Activated CD8-positive, alpha-beta memory T cell treated with anti-CD3 and anti-CD28 coated beads, Interleukin-2, amount 50 U/mL, for 1 hour (primary cell): Measurements from ENCODE around the gene COL5A1.
"Not testable (repeated sequence)": the region's sequence is repeated elsewhere in the genome, so short reads cannot be mapped to it uniquely, and the experiment has no call there.

Experiments
- DNase-seq: peaks from one replicate; pipeline ENCODE4 v3.0.0-alpha.2; 2020; ENCODE audit errors: extremely low read depth

The COL5A1 gene

DNA sequence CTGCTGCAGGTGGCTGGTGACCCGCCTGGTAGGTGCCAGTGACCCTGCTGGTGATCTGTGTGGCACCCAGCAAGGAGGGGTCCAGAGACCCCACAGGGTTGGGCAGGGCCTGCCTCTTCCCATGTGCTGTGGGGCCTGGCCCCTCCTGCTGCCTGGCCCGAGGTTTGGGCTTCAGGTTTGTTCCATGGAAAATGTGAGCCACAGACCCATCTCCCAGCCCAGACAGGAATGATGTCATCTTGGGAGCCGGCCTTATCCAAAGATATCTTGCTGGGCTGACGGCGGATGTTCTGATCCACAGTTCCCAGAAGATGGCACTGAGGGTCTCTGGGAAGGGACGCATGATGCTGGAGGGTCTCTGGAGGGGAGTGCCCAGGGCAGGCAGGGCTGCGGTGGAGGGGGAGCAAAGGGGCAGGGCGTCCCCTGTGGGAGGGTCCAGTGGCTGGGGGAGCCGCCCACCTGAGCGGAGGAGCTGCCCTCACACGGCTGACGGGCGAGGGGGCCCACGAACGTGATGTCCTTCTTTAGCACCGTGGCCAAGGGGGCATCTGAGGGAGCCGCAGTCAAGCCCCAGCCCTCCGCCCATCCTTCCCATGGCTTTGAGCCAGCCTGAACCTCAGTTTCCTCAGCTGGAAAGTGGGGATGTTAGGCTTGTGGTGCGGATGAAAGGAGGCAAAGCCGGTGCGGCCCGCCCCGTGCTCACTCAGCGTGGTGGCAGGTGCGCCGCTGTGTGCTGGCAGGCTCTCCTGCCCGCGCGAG lies 68.1 kb downstream of the COL5A1 start:
- no peak for DNase-seq

DNA sequence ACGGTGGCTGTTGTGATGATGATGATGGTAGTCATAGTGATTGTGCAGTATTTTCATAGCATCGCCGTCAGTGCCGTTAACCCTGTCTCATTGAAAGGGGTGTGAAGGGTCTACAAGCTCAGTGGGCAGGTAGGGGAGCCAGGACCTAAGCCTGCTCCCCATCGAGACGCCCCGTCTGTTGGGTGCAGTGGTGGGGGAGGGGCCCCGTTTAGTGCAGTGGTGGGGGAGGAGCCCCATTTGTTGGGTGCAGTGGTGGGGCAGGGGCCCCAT lies 68.6 kb downstream of the COL5A1 start:
- no peak for DNase-seq

DNA sequence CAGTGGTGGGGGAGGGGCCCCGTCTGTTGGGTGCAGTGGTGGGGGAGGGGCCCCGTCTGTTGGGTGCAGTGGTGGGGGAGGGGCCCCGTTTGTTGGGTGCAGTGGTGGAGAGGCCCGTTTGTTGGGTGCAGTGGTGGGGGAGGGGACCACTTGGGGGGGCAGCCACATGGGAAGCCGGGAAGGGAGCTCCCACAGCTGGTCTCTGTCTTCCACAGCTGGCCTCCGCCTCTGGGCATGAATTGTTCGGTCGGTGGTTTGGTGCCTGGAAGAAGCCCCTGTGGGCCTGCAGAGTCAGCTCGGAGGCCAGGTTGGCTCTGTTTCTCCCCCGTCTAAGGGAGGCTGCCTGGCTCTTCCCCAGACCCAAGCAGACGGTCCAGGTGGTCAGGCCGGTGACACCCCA lies 69.3 kb downstream of the COL5A1 start:
- no peak for DNase-seq

DNA sequence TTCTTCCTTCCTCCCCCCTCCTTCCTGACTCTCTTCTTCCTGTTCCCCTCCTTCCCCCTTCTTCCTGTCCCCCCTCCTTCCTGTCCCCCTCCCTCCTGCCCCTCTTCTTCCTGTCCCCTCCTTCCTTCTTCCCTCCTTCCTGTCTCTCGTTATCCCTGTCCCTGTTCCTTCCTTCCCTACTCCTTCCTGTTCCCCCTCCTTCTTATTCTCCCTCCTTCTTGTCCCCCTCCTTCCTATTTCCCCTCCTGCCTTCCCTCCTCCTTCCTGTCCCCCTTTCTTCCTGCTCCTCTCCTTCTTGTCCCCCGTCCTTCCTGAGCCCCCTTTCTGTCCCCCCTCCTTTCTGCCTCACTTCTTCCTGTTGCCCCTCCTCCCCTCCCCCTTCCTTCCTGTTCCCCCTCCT lies 70.6 kb downstream of the COL5A1 start:
- no peak for DNase-seq

DNA sequence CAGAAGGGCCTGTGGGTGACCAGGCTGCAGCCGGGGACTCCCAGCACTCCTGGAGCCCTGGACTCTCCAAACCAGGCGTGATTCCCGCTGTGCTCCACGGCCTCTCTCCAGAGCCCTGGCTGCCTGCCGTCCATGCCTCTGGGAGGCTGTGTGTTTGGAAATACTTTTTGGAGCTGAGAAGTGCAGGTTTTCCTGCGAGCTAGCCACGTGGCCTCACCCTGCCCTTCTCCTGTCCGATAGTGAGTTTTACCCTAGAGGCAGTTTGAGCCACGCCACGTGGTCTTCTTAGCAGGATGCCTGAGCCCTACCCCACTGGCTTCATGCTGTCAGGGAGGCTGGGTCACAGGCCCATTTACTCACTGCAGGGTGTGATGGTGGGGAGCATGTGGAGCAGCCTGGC lies 71.3 kb downstream of the COL5A1 start:
- DNase-seq = no peak

DNA sequence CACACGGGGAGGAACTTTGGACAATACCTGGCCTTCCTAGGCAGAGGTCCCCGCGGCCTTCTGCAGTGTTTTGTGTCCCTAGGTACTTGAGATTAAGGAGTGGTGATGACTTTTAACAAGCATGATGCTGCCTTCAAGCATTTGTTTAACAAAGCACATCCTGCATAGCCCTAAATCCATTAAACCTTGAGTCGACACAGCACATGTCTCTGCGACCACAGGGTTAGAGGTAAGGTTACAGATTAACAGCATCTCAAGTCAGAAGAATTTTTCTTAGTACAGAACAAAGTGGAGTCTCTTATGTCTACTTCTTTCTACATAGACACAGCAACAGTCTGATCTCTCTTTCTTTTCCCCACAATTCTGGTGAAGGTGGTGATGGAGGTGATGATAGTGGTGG lies 73.9 kb downstream of the COL5A1 start:
- DNase-seq = not testable (repeated sequence)

DNA sequence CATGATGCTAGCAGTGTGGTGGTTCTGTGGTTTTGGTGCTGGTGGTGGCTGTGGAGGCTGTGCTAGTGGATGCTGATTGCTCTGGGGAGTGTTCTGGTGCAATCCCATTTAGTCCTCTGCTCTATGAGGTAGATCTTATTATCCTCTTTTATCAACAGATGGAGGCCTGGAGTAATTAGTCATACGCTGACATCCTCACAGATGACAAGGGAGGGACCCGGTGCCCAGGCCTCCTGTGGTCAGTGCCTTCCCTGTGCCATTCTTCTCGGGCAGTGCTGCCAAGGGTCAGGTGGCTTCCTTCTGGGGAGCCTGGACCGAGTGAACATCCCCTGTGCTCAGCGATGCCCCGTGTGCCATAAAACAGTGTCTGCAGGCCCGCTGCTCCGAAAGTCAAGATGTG lies 74.5 kb downstream of the COL5A1 start:
- DNase-seq = no peak

DNA sequence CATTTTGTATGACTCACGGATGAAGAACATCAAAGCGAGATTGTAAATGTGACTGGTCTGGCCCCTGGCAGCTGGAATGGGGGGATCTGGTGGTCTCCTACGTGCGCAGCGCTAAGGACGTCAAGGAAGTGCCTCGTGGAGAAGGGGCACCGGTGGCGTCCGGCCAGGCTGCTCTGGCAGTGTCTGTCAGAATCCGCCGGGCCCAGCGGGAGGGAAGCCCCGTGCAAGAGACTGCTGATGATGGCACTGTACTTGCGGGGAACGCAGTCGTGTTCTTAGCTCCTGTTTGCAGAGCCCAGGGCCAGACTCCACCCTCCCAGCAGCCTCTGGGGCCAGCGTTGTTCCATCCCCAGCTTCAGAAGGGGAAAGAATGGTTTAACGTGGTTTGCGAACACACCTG lies 75.5 kb downstream of the COL5A1 start:
- DNase-seq = no peak

DNA sequence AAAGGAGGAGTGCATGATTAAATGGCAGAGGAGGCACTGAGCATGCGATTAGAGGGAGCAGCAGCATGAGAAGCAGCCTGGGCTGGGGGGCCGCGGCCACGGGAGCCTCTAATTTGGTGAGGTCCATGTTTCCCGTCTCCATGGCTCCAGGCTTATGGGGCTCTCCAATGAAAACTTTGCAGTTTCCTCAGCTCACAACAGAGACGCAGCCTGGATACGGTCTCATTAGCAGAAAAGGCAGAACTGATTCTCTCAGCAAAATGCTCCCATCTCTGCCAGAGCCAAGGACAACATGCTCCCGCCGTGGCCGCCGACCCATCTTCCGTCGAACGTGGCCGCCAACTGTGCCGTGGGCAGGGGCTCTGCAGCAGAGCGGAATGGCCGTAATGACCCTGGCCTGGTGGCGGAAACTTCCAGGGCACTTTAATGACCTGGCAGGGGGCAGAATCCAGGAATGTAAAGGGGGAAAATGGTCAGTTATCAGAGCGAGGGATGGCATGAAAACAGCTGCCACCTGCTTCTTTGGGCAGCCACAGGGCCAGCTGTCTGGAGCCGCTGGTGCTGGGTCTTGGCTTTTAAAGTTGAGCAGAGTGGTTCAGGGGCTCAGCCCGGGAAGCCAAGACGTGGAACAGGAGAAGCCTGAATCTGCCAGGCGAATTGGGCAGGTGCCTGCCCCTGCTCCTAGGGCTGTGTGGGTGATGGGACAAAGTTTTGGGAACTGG lies 76.5 kb downstream of the COL5A1 start:
- no peak for DNase-seq

DNA sequence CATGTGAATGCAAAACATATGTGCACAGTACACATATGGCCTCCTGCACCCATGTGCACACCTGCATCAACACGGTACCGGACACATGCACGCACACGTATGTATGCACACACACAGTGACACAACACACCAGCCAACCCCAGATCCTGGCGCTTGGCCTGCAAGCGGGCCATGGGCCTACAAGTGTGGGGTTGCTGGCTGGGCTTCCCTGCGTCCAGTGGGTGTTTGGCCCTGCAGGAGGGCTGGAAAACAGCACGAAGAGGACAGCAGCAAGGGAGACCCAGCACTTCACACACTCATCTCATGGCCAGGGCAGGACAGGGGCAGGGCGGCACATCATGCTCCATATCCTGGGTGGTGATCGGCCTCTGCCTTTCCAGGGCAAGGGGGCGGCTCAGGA lies 77.7 kb downstream of the COL5A1 start:
- no peak for DNase-seq

DNA sequence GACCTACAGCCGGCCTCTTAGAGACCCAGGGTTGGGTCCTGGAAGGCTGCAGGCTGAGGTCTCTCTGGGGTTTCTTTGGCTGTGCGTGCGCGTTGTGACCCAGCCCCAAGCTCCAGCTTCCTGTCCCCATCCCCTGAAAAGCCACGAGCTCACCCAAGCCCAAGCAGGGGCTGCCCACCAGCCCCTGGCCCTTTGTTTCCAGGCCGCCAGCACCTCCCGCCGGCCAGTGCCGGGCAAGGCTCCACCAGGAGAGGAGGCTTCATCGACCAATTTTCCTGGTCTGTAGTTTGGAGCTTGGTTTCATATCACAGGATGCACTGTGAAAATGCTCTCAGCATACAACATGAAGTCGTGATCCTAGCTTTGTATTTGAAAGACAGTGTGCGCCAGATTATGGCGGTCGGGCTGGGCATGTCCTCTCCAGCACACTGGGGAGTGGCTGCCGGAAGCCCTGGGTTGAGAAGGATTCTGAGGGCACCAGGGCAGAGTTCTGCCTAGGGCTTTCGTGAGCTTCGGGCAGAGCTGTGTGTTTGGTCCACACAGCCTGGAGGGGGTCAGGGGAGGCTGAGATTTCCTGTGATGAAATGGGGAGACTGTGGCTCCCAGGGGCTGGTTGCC lies 78.6 kb downstream of the COL5A1 start:
- no peak for DNase-seq

DNA sequence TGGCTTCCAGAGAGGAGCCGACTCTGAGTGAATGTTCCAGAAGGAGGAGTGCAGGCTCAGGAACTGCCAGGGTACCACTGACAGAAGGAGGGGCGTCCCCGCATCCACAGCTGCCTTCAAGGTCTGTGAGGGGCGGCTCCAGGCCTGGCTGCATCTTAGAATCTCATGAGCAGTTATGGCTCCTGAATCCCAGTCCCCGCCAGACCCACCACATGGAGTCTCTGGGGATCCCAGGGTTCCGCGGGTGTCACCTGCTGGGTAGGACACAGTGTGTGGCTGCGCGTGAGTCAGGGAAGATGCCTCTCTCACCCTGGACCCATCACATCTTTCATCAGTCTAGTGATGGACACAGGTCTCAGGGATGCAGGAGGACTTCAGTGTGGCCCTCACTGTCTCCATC lies 79.2 kb downstream of the COL5A1 start:
- DNase-seq = no peak

DNA sequence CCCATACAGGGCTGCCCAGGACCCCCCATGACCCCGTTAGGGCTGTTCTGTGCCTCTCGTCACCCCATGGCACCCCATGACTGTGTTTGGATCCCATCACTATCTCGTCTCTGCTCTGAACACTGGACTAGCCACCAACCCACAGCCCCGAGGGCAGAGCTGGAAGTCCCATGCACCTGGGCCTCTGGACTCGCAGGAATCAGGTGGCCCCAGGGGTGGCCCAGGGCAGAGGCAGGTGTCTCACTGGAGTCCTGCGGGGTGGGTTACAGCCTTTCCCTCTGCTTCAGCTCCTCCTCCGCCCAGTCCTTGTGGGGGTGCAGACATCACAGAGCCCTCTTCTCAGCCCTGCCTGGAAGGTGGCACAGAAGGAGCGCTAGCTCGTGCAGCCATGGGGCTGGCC lies 79.7 kb downstream of the COL5A1 start:
- no peak for DNase-seq

DNA sequence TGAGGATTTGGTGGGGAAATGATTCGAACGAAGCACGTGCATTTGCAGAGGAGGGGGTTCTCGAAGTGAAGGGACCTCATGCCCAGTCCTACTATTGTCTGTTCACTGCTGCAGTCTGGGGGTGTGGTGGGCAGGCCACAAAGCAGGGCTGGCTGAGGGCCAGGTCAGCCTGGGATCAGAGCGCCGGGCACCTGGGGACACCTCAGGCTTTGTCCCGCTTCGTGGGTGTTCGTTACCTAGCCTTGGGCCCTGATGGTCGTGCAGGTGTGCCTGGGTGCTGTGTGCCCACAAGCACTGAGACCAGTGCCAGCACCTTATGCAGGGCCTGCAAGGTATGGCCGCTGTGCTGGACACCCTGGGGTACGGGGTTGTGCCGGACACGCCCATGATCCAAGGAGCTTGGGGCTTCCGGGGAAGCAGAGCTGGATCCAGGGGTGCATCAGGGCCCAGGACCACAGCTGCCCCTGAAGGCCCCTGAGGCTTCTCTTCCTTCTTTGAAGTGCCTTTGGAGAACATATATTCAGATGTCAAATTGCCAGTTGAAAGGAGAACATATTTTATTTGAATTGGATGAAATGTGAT lies 80.6 kb downstream of the COL5A1 start:
- DNase-seq = no peak

DNA sequence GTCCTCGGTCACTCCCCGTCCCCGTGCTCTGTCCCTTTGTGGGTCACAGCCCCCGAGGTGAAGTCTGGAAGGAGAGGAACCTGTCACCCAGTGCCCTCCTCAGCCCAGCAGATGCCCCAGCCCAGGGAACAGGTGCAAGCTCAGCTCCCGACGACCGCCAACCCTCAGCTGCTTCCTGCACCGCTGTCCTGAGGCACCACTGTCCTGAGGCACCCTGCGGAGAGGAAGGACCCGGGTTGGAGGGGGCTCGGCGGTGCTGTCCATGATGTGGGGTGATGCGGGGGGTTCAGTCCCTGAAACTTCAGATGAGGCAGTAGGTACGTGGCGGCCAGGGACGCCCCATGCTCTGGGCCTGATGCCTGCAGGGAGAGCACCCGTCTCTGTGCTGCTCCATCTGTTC lies 81.4 kb downstream of the COL5A1 start:
- DNase-seq = no peak

DNA sequence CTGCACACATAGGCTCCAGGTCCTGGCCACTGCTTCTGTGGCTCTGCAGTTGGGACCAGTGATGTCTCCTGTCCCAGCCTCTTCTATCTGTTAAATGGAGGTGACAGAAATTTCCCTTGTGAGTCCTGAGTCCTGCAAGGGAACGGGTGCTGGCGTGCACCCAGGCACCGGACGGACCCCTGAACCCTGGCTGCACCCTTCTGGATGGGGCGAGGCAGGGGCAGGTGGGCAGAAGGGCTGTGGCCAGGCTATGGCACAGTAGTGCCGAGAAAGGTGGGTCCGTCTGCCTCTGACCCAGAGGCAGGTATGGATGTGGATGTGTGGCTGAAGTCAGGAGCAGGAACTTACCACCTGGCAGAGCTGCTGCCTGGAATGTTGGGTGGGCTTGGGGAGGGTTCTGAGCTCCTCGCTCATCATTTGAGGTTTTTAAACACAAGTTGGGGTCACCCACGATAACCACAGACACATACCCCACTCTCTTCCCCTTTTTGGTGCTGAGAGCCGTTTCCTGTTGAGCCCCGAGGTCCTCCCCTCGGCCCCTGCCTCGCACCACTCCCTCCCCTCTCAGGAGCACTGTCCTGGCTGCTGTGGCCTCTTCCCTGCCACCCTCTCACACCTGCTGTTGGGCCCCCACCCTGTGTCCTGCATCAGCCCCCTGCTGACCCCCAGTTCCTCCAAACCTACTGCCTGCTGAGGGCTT lies 82.0 kb downstream of the COL5A1 start:
- no peak for DNase-seq

DNA sequence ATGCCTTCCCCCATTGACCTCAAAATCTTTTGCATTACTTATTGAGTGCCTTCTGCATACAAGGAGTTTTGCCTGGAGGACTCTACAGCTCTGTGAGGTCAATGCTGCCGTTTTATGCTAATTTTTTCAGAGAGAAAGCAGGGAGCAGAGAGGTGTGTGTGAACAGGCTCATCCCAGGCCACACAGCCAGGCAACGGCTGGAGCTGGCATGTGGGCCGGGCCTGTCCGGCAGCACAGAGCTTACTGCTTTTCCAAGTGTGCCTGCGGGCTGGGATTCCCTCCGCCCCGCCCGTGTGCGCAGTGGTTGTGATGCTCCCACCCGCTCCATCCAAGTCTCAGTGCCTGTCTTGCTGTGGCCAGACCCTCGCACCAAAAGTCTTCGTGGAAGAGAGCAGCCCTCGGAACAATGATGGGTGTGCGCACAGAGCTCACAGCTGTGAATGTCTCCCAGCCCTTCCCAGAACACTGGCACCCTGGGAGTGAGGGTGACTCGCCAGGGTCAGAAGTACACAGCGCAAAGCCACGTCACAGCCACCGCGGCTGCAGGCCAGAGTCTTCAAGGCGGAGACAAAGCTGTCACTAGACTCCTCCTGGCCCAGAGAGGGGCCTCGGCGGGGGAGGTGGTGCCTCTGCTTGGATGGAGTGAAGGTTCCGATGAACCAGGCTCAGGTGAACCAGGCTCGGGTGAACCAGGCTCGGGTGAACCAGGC lies 82.8 kb downstream of the COL5A1 start:
- no peak for DNase-seq

DNA sequence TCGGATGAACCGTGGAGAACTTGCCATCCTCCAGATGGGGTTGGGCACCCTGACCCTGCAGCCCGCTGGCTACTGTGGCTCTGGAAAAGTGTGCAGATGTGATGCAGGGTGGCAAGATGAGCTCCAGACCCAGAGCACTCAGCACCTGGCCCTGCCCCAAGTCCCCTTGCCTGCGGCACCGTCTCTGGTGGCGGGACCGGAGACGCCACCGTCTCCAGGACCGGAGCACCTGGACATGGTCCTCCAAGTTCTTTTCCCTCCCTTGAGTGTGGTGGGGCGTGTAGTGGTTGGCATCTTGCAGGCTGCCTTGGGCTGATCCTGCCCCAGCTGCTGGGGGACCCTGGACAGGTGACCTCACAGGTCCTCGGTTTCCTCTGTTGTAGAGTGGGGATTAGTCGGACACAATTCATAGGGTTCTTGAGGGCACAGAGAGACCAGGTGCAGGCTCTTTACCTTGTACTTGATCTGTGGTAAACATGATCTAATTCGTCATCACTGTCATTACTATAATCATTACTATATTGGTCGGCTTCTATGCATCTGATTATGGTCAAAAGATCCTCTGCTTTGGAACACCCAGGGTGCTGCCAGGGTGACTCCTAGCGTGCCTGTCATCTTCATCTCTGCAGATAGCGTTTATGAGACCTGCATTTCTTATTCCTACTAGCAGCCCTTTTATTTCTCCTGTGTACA lies 83.5 kb downstream of the COL5A1 start:
- DNase-seq = no peak

DNA sequence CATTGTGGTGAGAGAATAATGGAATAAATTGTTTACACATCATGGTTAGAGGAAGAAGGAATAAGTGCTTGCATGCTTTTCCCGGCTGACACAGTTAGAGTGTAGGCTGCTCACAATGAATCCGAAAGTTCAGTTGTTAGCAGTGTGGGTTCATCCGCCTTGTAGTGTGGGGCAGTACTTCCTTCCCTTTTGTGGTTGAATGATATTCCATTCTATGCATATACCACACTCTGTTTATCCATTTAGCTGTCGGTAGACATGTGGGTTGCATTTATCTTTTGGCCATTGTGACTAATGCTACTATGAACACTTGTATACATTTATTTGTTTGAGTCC lies 84.0 kb downstream of the COL5A1 start:
- no peak for DNase-seq

DNA sequence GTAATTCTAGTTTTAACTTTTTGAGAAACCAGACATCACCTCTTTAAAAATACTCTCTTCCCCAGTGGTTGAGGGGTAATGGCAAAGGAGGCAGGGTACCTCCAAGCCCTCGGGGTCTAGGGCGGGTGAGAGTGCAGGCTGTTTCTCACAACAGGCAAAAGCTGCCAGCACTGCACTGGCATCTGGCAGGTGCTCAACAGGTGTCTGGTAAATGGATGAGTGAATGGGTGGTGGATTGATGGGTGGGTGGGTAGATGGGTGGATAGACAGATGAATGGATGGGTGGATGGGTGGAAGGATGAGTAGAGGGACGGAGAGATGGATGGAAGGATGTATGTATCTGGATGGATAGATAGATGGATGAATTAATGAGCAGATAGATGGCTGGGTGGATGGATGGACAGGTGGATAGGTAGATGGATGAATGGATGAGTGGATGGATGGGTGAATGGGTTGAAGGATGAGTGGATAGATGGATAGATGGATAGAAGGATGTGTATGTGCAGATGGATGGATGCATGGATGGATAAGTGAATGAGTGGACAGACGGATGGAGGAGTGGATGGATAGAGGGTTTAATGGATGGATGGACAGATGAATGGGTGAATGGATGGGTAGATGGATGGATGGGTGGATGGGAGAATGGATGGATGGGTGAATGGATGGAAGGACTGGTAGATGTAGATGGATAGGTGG lies 84.6 kb downstream of the COL5A1 start:
- DNase-seq = no peak

DNA sequence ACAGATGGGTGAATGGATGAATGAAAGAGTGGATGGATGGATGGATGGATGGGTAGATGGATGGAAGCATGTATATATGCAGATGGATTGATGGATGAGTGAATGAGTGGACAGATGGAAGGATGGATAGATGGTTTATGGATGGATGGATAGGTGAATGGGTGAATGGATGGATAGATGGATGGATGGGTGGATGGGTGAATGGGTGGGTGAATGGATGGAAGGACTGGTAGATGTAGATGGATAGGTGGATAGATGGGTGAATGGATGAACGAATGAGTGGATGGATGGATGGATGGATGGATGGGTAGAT lies 85.1 kb downstream of the COL5A1 start:
- DNase-seq = no peak
